ENCODE results near the gene NCKAP5. TPM values are rescaled to one million over a fixed set of nuclear protein-coding genes. Genes with fewer than 3 reads are reported as not detected.
"Not testable (repeated sequence)": the region's sequence is repeated elsewhere in the genome, so short reads cannot be mapped to it uniquely, and the experiment has no call there.

NCKAP5 gene
- polyA plus RNA-seq, 2 donors: 2.2 to 3.0 TPM

DNA sequence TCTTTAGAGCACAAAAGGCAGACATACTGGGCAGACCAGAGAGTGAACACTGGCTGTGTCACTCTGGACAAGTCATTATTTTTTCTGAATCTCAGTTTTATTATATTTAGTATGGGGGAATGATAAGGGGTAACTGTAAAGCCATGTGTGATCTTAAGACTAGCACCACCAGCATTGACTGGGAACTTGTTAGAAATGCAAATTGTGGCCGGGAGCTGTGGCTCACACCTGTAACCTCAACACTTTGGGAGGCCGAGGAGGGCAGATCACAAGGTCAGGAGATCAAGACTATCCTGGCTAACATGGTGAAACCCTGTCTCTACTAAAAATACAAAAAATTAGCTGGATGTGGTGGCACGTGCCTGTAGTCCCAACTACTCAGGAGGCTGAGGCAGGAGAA lies 869.9 kb downstream of the NCKAP5 start:
- not testable (repeated sequence) for H3K27me3 ChIP-seq (ENCODE audit: control insufficient read depth in 1 of 2, insufficient read depth in 2 of 2, low read length in 2 of 2); H3K27ac ChIP-seq (ENCODE audit: low read depth in 2 of 2, low read length in 1 of 2); H3K4me3 ChIP-seq (ENCODE audit: low read depth in 1 of 2, low read length in 2 of 2); H3K4me1 ChIP-seq (ENCODE audit: control insufficient read depth in 2 of 2, insufficient read depth in 2 of 2, low read length in 1 of 2); H3K36me3 ChIP-seq (ENCODE audit: control insufficient read depth in 2 of 2, insufficient read depth in 2 of 2, low read length in 1 of 2); H3K9me3 ChIP-seq (ENCODE audit: control insufficient read depth in 2 of 2, insufficient read depth in 1 of 2, low read depth in 1 of 2, low read length in 1 of 2)
- WGBS, 2 donors: 82% methylated on average over 3 of the region's 3 CpGs

DNA sequence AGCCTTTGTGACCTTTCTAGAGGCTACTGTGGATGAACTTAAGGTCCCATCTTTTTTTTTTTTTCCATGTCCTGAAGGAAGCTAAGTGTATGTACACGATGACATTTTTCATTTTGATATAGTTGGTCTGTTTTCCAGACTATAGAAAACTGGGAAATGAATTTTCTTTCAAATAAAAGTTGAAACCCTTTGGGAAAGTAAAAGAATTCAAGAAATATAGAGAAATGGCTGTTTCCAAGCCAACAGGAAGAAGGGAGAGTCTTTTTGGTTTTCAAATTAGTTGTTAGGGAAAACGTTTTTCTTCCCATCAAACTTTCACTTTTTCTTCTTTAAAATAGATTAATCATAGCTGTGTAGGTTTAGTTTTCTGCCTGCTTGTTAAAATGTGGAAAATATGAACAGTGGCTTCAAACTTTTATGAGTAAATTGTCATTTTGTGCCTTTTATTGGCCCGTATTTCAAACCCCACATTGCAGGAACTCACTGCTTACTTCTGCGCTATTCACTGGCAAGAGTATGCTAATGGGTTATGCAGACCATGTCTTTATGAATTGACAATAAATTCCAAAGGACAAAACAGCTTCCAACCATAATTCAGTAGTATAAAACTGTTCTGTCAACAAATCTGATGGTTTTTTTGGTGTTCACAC lies 870.6 kb downstream of the NCKAP5 start:
- H3K4me3 ChIP-seq (ENCODE audit: low read depth in 1 of 2, low read length in 2 of 2): no peak overlapping the region
- H3K9me3 ChIP-seq (ENCODE audit: control insufficient read depth in 2 of 2, insufficient read depth in 1 of 2, low read depth in 1 of 2, low read length in 1 of 2): no peaks in the 10 kb centered on the region
- 61 to 69% methylated on average over 4 of the region's 4 CpGs for WGBS, 2 donors
- H3K36me3 ChIP-seq (ENCODE audit: control insufficient read depth in 2 of 2, insufficient read depth in 2 of 2, low read length in 1 of 2): no peaks in the 10 kb centered on the region
- H3K27ac ChIP-seq (ENCODE audit: low read depth in 2 of 2, low read length in 1 of 2): no peak overlapping the region
- H3K27me3 ChIP-seq (ENCODE audit: control insufficient read depth in 1 of 2, insufficient read depth in 2 of 2, low read length in 2 of 2): no peaks in the 10 kb centered on the region
- no peaks in the 10 kb centered on the region for H3K4me1 ChIP-seq (ENCODE audit: control insufficient read depth in 2 of 2, insufficient read depth in 2 of 2, low read length in 1 of 2)

DNA sequence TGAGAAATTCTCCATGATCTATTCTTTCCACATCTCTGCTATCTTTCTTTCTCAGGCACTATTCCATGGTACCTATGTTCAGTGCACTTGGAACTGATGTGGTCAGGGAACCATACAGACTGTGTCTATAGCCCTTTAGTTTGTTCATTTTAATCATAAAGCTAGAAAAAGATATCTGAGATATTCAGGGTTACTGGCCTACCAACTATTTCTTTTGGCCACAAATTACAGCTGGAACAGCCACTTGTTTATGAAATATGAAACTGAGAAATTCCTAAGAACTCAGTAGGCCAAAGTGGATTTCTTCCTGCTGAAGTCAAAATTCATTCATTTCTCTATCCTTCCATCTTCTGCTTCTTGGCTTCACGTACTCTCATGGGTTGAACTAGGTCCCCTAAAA lies 875.4 kb downstream of the NCKAP5 start:
- Histone ChIP-seq H3K27ac (ENCODE audit: low read depth in 2 of 2, low read length in 1 of 2) (no peak overlapping the region), H3K4me1 (ENCODE audit: control insufficient read depth in 2 of 2, insufficient read depth in 2 of 2, low read length in 1 of 2) (no peaks in the 10 kb centered on the region), H3K9me3 (ENCODE audit: control insufficient read depth in 2 of 2, insufficient read depth in 1 of 2, low read depth in 1 of 2, low read length in 1 of 2) (no peaks in the 10 kb centered on the region), H3K36me3 (ENCODE audit: control insufficient read depth in 2 of 2, insufficient read depth in 2 of 2, low read length in 1 of 2) (no peaks in the 10 kb centered on the region), H3K27me3 (ENCODE audit: control insufficient read depth in 1 of 2, insufficient read depth in 2 of 2, low read length in 2 of 2) (no peaks in the 10 kb centered on the region), H3K4me3 (ENCODE audit: low read depth in 1 of 2, low read length in 2 of 2) (no peak overlapping the region)
- WGBS, 2 donors: 84 to 91% methylated on average over 1 of the region's 1 CpG

DNA sequence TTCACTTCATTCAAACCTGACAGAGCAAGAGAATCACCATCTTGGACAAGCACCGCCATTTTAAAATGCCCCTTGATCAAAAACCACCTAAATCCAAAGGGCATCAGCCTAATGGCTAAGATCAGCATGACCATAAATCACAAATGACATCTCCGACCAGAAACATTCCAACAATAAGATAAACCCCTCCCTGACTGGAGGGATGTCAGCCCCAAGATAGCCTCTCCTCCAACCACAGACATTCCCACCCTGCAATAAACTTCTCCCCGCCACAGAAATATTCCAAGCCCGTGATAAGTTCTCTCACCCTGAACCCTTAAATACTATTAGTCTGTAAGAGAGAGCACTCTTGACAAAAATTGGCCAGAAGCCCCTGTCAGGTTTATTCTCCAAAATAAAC lies 876.7 kb downstream of the NCKAP5 start:
- Histone ChIP-seq H3K4me1 (ENCODE audit: control insufficient read depth in 2 of 2, insufficient read depth in 2 of 2, low read length in 1 of 2) (no peaks in the 10 kb centered on the region), H3K27me3 (ENCODE audit: control insufficient read depth in 1 of 2, insufficient read depth in 2 of 2, low read length in 2 of 2) (no peaks in the 10 kb centered on the region), H3K27ac (ENCODE audit: low read depth in 2 of 2, low read length in 1 of 2) (no peak overlapping the region), H3K9me3 (ENCODE audit: control insufficient read depth in 2 of 2, insufficient read depth in 1 of 2, low read depth in 1 of 2, low read length in 1 of 2) (no peaks in the 10 kb centered on the region), H3K4me3 (ENCODE audit: low read depth in 1 of 2, low read length in 2 of 2) (no peak overlapping the region), H3K36me3 (ENCODE audit: control insufficient read depth in 2 of 2, insufficient read depth in 2 of 2, low read length in 1 of 2) (no peaks in the 10 kb centered on the region)
- 89 to 90% methylated on average over 4 of the region's 4 CpGs for WGBS, 2 donors

DNA sequence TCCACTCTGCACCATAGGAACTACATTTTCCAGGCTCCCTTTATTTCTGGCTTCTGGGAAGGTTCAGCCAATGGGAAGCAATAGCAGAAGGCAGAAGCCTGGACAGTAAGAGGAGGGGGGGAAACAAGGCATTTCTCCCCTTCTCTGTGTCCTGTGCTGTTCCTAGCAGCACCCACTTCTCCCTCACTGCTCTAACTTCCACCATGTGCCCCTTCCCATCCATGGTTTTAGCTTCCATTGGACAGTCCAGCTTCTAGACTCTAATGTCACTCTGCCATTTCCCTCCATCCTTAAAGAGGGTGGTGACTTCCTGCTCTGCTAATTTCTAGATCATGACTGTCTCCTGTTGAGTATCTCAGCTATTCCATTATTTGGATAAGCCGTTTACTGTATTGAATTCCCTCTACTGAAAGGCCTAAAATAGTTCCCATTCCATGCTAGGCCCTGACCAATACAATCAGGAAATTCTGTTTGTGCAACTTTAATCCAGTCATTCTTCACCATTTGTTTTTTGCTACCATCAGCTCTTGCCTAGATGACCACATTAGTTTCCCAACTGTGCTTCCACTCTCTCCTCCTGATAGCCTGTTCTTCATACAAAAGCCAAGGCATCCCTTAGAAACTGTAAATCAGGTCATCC lies 877.5 kb downstream of the NCKAP5 start:
- Histone ChIP-seq H3K4me3 (ENCODE audit: low read depth in 1 of 2, low read length in 2 of 2) (no peak overlapping the region), H3K4me1 (ENCODE audit: control insufficient read depth in 2 of 2, insufficient read depth in 2 of 2, low read length in 1 of 2) (no peaks in the 10 kb centered on the region), H3K9me3 (ENCODE audit: control insufficient read depth in 2 of 2, insufficient read depth in 1 of 2, low read depth in 1 of 2, low read length in 1 of 2) (no peaks in the 10 kb centered on the region), H3K27ac (ENCODE audit: low read depth in 2 of 2, low read length in 1 of 2) (no peak overlapping the region), H3K36me3 (ENCODE audit: control insufficient read depth in 2 of 2, insufficient read depth in 2 of 2, low read length in 1 of 2) (no peaks in the 10 kb centered on the region), H3K27me3 (ENCODE audit: control insufficient read depth in 1 of 2, insufficient read depth in 2 of 2, low read length in 2 of 2) (no peaks in the 10 kb centered on the region)
- WGBS, 2 donors: 63 to 69% methylated on average over 1 of the region's 1 CpG

DNA sequence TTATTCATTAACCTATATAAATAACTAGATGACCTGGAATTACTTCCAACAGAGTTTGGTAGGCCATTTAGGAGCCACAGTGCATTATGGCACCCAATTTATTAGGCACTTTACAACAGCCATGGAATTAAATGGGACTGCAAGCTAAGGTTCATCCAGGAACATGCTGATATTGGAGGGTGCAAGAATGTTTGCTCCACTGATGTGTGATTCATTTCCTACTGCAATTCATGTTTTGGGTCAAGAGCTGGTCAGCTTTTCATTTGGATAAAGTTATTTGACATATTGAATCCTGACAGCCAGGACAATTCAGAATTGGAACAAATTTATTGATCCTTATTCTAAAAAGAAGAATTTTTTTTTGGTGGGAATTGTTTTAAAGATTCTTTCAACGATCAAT lies 886.5 kb downstream of the NCKAP5 start:
- WGBS, 2 donors: 88 to 97% methylated on average over 1 of the region's 1 CpG
- no peak overlapping the region for H3K27ac ChIP-seq (ENCODE audit: low read depth in 2 of 2, low read length in 1 of 2)
- no peaks in the 10 kb centered on the region for H3K36me3 ChIP-seq (ENCODE audit: control insufficient read depth in 2 of 2, insufficient read depth in 2 of 2, low read length in 1 of 2)

DNA sequence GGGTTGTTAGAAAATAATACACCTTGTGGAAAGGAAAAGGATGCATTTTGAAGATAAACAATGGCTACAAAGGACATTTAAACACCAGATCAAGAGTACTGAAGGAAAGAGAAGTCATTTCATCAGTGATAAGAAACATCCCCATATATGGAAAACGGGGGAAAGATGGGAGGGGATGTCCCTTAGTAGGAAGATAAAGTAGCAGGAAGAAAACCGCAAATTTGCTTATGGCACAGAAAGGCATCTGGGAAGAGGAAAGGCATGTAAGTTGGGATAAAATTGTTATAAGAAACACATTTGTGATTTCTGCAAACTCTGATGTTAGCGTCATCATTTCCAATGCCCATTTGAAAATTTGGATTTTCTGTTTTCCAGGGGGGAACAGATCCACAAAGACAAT lies 887.7 kb downstream of the NCKAP5 start:
- Histone ChIP-seq H3K9me3 (ENCODE audit: control insufficient read depth in 2 of 2, insufficient read depth in 1 of 2, low read depth in 1 of 2, low read length in 1 of 2) (no peaks in the 10 kb centered on the region), H3K27me3 (ENCODE audit: control insufficient read depth in 1 of 2, insufficient read depth in 2 of 2, low read length in 2 of 2) (no peaks in the 10 kb centered on the region), H3K27ac (ENCODE audit: low read depth in 2 of 2, low read length in 1 of 2) (no peak overlapping the region), H3K4me1 (ENCODE audit: control insufficient read depth in 2 of 2, insufficient read depth in 2 of 2, low read length in 1 of 2) (no peaks in the 10 kb centered on the region), H3K4me3 (ENCODE audit: low read depth in 1 of 2, low read length in 2 of 2) (no peak overlapping the region), H3K36me3 (ENCODE audit: control insufficient read depth in 2 of 2, insufficient read depth in 2 of 2, low read length in 1 of 2) (no peaks in the 10 kb centered on the region)
- 79 to 84% methylated on average over 3 of the region's 3 CpGs for whole genome bisulfite sequencing, 2 donors

More for the DNA sequence above, 886.5 kb downstream of the NCKAP5 start:
- no peaks in the 10 kb centered on the region for H3K4me1 ChIP-seq (ENCODE audit: control insufficient read depth in 2 of 2, insufficient read depth in 2 of 2, low read length in 1 of 2)
- H3K9me3 ChIP-seq (ENCODE audit: control insufficient read depth in 2 of 2, insufficient read depth in 1 of 2, low read depth in 1 of 2, low read length in 1 of 2): no peaks in the 10 kb centered on the region
- no peaks in the 10 kb centered on the region for H3K27me3 ChIP-seq (ENCODE audit: control insufficient read depth in 1 of 2, insufficient read depth in 2 of 2, low read length in 2 of 2)
- H3K4me3 ChIP-seq (ENCODE audit: low read depth in 1 of 2, low read length in 2 of 2): no peak overlapping the region

DNA sequence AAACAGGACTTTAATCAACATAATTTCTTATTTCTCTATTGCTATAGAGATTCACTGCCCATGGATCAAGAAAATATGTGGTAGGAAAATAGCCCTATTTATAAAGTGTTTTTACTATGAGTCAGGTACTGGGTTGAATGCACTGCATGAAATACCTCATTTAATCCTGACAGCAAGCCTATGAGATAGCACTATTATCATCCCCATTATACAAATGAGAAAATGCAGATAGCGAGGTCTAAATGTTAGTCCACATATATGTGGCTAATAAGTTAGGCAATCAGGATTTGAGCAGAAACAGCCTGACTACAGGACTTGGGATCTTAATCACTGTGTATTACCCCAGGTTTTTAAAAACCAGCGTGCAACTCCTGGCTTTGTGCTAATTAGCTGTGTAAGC lies 889.8 kb downstream of the NCKAP5 start:
- Histone ChIP-seq H3K9me3 (ENCODE audit: control insufficient read depth in 2 of 2, insufficient read depth in 1 of 2, low read depth in 1 of 2, low read length in 1 of 2) (no peaks in the 10 kb centered on the region), H3K4me3 (ENCODE audit: low read depth in 1 of 2, low read length in 2 of 2) (no peak overlapping the region), H3K27ac (ENCODE audit: low read depth in 2 of 2, low read length in 1 of 2) (no peak overlapping the region), H3K27me3 (ENCODE audit: control insufficient read depth in 1 of 2, insufficient read depth in 2 of 2, low read length in 2 of 2) (no peaks in the 10 kb centered on the region), H3K4me1 (ENCODE audit: control insufficient read depth in 2 of 2, insufficient read depth in 2 of 2, low read length in 1 of 2) (no peaks in the 10 kb centered on the region), H3K36me3 (ENCODE audit: control insufficient read depth in 2 of 2, insufficient read depth in 2 of 2, low read length in 1 of 2) (no peaks in the 10 kb centered on the region)
- WGBS, 2 donors: 92 to 93% methylated on average over 2 of the region's 2 CpGs

DNA sequence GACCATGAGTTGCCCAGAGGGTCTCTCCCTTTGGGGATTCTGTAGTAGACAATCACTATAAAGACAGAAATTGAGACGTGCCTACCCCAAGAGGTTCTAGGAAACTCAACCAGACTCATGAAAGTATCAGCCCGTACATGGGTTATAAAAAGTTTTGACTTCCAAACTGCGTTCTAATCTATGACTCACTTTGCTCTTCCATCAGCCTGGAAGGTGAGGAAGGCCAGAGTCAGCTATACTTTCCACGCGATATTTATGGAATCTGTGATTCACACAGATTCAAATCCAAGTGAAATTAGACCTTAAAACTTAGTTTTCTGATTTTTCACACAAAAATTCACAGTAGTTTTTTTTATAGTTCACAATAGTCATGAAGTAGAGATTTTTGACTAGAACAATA lies 890.6 kb downstream of the NCKAP5 start:
- no peak overlapping the region for H3K27ac ChIP-seq (ENCODE audit: low read depth in 2 of 2, low read length in 1 of 2)
- H3K27me3 ChIP-seq (ENCODE audit: control insufficient read depth in 1 of 2, insufficient read depth in 2 of 2, low read length in 2 of 2): no peaks in the 10 kb centered on the region
- no peaks in the 10 kb centered on the region for H3K4me1 ChIP-seq (ENCODE audit: control insufficient read depth in 2 of 2, insufficient read depth in 2 of 2, low read length in 1 of 2)
- no peaks in the 10 kb centered on the region for H3K9me3 ChIP-seq (ENCODE audit: control insufficient read depth in 2 of 2, insufficient read depth in 1 of 2, low read depth in 1 of 2, low read length in 1 of 2)
- H3K36me3 ChIP-seq (ENCODE audit: control insufficient read depth in 2 of 2, insufficient read depth in 2 of 2, low read length in 1 of 2): no peaks in the 10 kb centered on the region
- H3K4me3 ChIP-seq (ENCODE audit: low read depth in 1 of 2, low read length in 2 of 2): no peak overlapping the region
- 89 to 90% methylated on average over 5 of the region's 5 CpGs for WGBS, 2 donors

DNA sequence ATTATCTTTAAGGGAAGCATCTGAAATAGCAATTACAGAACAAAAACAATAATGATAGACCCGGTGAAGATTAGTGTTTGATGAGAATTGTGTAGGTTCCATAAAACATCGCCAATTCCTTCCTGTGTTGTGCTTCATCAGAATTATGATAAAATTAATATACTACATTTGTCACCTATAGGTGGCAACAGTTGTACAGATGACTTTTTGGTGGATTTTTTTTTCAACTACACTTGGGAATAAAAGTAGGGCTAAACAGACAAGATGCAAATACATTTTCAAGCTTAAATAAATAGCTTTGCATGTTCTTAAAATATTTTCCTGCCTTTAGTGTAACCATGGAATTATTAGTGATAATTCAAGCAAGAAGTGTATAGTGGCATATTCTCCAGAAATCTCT lies 891.3 kb downstream of the NCKAP5 start:
- H3K27me3 ChIP-seq (ENCODE audit: control insufficient read depth in 1 of 2, insufficient read depth in 2 of 2, low read length in 2 of 2): no peaks in the 10 kb centered on the region
- H3K36me3 ChIP-seq (ENCODE audit: control insufficient read depth in 2 of 2, insufficient read depth in 2 of 2, low read length in 1 of 2): no peaks in the 10 kb centered on the region
- no peaks in the 10 kb centered on the region for H3K4me1 ChIP-seq (ENCODE audit: control insufficient read depth in 2 of 2, insufficient read depth in 2 of 2, low read length in 1 of 2)
- H3K9me3 ChIP-seq (ENCODE audit: control insufficient read depth in 2 of 2, insufficient read depth in 1 of 2, low read depth in 1 of 2, low read length in 1 of 2): no peaks in the 10 kb centered on the region
- no peak overlapping the region for H3K27ac ChIP-seq (ENCODE audit: low read depth in 2 of 2, low read length in 1 of 2)
- 59 to 65% methylated on average over 2 of the region's 2 CpGs for WGBS, 2 donors
- H3K4me3 ChIP-seq (ENCODE audit: low read depth in 1 of 2, low read length in 2 of 2): no peak overlapping the region

All from esophagus (tissue), 2 donors.